HG03045 (cell line): Measurements from ENCODE around the gene KPNA1.
A peak's percentile ranks its signal among the peaks of the same experiment; 100 is the strongest.
"Not testable (repeated sequence)": the region's sequence is repeated elsewhere in the genome, so short reads cannot be mapped to it uniquely, and the experiment has no call there.

Experiments used
- ATAC-seq: cut with Tn5 transposase; IDR thresholded peaks from one replicate; pipeline ENCODE4 v1.9.1; 2021; ENCODE audit warnings: mild to moderate bottlenecking, moderate library complexity; ENCODE audit not compliant: unreplicated experiment

Gene KPNA1

GRCh38 chr3:122520861-122521260 lies 6.1 kb upstream of the KPNA1 start:
- ATAC-seq: no peak

GRCh38 chr3:122519693-122520092 lies 5.0 kb upstream of the KPNA1 start:
- no peak for ATAC-seq

- no peak for ATAC-seq
Observed at GRCh38 chr3:122516846-122517360, 2.2 kb upstream of the KPNA1 start.

GRCh38 chr3:122515870-122516269 lies 1.1 kb upstream of the KPNA1 start:
- ATAC-seq: no peak

- no peak for ATAC-seq
Observed at GRCh38 chr3:122515020-122515468, 305 bp upstream of the KPNA1 start.

GRCh38 chr3:122513386-122514122 lies 1.2 kb downstream of the KPNA1 start:
- ATAC-seq: no peak

GRCh38 chr3:122512284-122512683 lies 2.5 kb downstream of the KPNA1 start:
- no peak for ATAC-seq

GRCh38 chr3:122510878-122511535 lies 3.7 kb downstream of the KPNA1 start:
- no peak for ATAC-seq

GRCh38 chr3:122508944-122509343 lies 5.8 kb downstream of the KPNA1 start:
- ATAC-seq: not testable (repeated sequence)

- ATAC-seq: no peak
Observed at GRCh38 chr3:122508135-122508914, 6.4 kb downstream of the KPNA1 start.

- ATAC-seq: no peak
Observed at GRCh38 chr3:122506450-122506849, 8.3 kb downstream of the KPNA1 start.

- no peak for ATAC-seq
Observed at GRCh38 chr3:122505676-122506075, 9.1 kb downstream of the KPNA1 start.

GRCh38 chr3:122502941-122503340 lies 11.8 kb downstream of the KPNA1 start:
- no peak for ATAC-seq

GRCh38 chr3:122502139-122502538 lies 12.6 kb downstream of the KPNA1 start:
- ATAC-seq: no peak

- ATAC-seq: not testable (repeated sequence)
Observed at GRCh38 chr3:122500964-122501363, 13.8 kb downstream of the KPNA1 start.

GRCh38 chr3:122498152-122498551 lies 16.6 kb downstream of the KPNA1 start:
- no peak for ATAC-seq

- peak; percentile 83 for ATAC-seq
Observed at GRCh38 chr3:122497425-122497824, 17.3 kb downstream of the KPNA1 start.

GRCh38 chr3:122496508-122496907 lies 18.2 kb downstream of the KPNA1 start:
- no peak for ATAC-seq

GRCh38 chr3:122493296-122493695 lies 21.4 kb downstream of the KPNA1 start:
- ATAC-seq: no peak

GRCh38 chr3:122488262-122488973 lies 26.3 kb downstream of the KPNA1 start:
- ATAC-seq: no peak

- no peak for ATAC-seq
Observed at GRCh38 chr3:122484985-122485384, 29.8 kb downstream of the KPNA1 start.
